Measurements from ENCODE around the gene CD59. TPM values are rescaled to one million over a fixed set of nuclear protein-coding genes. Genes with fewer than 3 reads are reported as not detected.
"Not testable (repeated sequence)": the region's sequence is repeated elsewhere in the genome, so short reads cannot be mapped to it uniquely, and the experiment has no call there.

The CD59 gene
- polyA plus RNA-seq, 2 of the 4 experiments (the other 2 are of a cell fraction), result 335 to 375 TPM

DNA sequence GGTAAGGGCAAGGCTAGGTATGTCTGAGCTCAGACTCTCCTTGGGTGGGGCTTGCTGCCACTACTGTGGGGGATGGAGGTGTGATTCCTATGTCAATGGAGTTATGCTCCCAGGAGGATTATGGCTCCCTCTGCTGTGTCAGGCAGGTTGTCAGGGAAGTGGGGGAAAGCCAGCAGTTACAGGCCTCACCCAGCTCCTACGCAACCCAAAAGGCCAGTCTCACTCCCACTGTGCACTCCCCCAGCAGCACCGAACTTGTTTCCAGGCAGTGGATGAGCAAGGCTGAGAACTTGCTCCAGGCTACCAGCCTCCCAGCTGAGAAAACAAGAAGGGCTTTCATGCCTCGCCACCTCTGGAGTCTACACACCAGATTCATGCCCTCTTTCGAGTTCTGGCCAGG lies 53.8 kb downstream of the CD59 start:
- H3K9me3 ChIP-seq, result peaks cover 7% of the 10 kb centered on the region; the same call in 1 of the 3 replicates
- FAIRE-seq (no peak), ATAC-seq (peak in 1 of 2 experiments; percentile 49; a peak in 3 of 6 replicates), DNase-seq (ENCODE audit: low read depth in 1 of 2, low spot score in 1 of 2) (no peak)
- no peak overlapping the region for H3K4me2 ChIP-seq
- TF ChIP-seq JUN (IDR thresholded peaks at IDR 0.05), result no peak
- TF ChIP-seq SMC3 (IDR thresholded peaks at IDR 0.05), result peak; percentile 34; the same call in 1 of the 3 replicates
- TF ChIP-seq RAD21 (conservative IDR thresholded peaks at IDR 0.05 in 1 of 2, IDR thresholded peaks at IDR 0.05 in 1 of 2), result peak; percentile 33 to 53; a peak in 3 of 5 replicates
- H3K4me1 ChIP-seq, result no peaks in the 10 kb centered on the region
- whole genome bisulfite sequencing (ENCODE audit: missing lambda C conversion rate), result 84% methylated on average over 4 of the region's 4 CpGs
- peak overlapping the region in 1 of 2 experiments; percentile 5; a peak in 1 of 6 replicates for H3K27ac ChIP-seq
- no peak overlapping the region for H3K4me3 ChIP-seq
- ChIA-PET CTCF (interaction anchor here (0.9 to 12.6 kb wide), 5 partner anchors 16 to 319 kb away, joined by 3 to 216 read pairs (median 4); no protein-coding TSS in a partner anchor), POLR2A (no interaction called here)

GRCh38 chr11:33682019-33682418 lies 54.2 kb downstream of the CD59 start:
- Histone ChIP-seq H3K4me1 (no peaks in the 10 kb centered on the region), H3K4me3 (no peak overlapping the region), H3K27ac (no peak overlapping the region; a peak in 1 of 6 replicates), H3K9me3 (0 out of 3 replicates have a peak, but pooled peaks cover 4% of the 10 kb centered on the region), H3K4me2 (no peak overlapping the region)
- no peak for DNase-seq (ENCODE audit: low read depth in 1 of 2, low spot score in 1 of 2)
- no peak for ATAC-seq
- WGBS (ENCODE audit: missing lambda C conversion rate), result 92% methylated on average over 3 of the region's 3 CpGs
- ChIA-PET POLR2A (no interaction called here), CTCF (interaction anchor here (1.1 to 12.6 kb wide), 4 partner anchors 16 to 318 kb away, joined by 4 to 216 read pairs (median 4); no protein-coding TSS in a partner anchor)
- FAIRE-seq, result no peak
- TF ChIP-seq RAD21 (conservative IDR thresholded peaks at IDR 0.05 in 1 of 2, IDR thresholded peaks at IDR 0.05 in 1 of 2), result no peak
- no peak for TF ChIP-seq JUNB (IDR thresholded peaks at IDR 0.05)
- no peak for TF ChIP-seq MAZ (IDR thresholded peaks at IDR 0.05; ENCODE audit: borderline replicate concordance, low read depth, low read length)
- no peak for TF ChIP-seq FOSB (CRISPR knock-in tag; IDR thresholded peaks at IDR 0.05)
- no peak for TF ChIP-seq MAFK (IDR thresholded peaks at IDR 0.05; ENCODE audit: partially characterized antibody)
- TF ChIP-seq ZNF302 (CRISPR knock-in tag; IDR thresholded peaks at IDR 0.05), result no peak
- TF ChIP-seq, protein P1, sequence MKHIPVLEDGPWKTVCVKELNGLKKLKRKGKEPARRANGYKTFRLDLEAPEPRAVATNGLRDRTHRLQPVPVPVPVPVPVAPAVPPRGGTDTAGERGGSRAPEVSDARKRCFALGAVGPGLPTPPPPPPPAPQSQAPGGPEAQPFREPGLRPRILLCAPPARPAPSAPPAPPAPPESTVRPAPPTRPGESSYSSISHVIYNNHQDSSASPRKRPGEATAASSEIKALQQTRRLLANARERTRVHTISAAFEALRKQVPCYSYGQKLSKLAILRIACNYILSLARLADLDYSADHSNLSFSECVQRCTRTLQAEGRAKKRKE (CRISPR knock-in tag; IDR thresholded peaks at IDR 0.05; ENCODE audit: low read depth), result no peak
- no peak for TF ChIP-seq EHF (CRISPR knock-in tag; IDR thresholded peaks at IDR 0.05)
- TF ChIP-seq NPAS2 (CRISPR knock-in tag; IDR thresholded peaks at IDR 0.05; ENCODE audit: borderline replicate concordance), result no peak
- no peak for TF ChIP-seq CHD4 (IDR thresholded peaks at IDR 0.05; ENCODE audit: borderline replicate concordance)
- TF ChIP-seq HOXB13 (CRISPR knock-in tag; IDR thresholded peaks at IDR 0.05; ENCODE audit: low read depth), result no peak
- no peak for TF ChIP-seq EHMT2 (IDR thresholded peaks at IDR 0.05; ENCODE audit: low read depth)
- TF ChIP-seq HOXA7 (CRISPR knock-in tag; IDR thresholded peaks at IDR 0.05), result no peak
- TF ChIP-seq POLR2A (IDR thresholded peaks at IDR 0.05; ENCODE audit: low read length), result no peak

- FAIRE-seq; DNase-seq (ENCODE audit: low read depth in 1 of 2, low spot score in 1 of 2); H3K4me1 ChIP-seq; H3K9me3 ChIP-seq; H3K4me3 ChIP-seq; H3K27ac ChIP-seq; ATAC-seq; H3K4me2 ChIP-seq; POLR2A ChIA-PET: not testable (repeated sequence)
- CTCF ChIA-PET, result interaction anchor here (1.4 kb wide), 1 partner anchor 8 kb away, joined by 4 read pairs; no protein-coding TSS in a partner anchor
- WGBS (ENCODE audit: missing lambda C conversion rate), result 61% methylated on average over 1 of the region's 1 CpG
Observed at GRCh38 chr11:33678616-33679015, 57.6 kb downstream of the CD59 start.

GRCh38 chr11:33674035-33674814 lies 62.0 kb downstream of the CD59 start:
- H3K4me1 ChIP-seq, result no peaks in the 10 kb centered on the region
- WGBS (ENCODE audit: missing lambda C conversion rate), result 97% methylated on average over 3 of the region's 3 CpGs
- ATAC-seq (no peak), DNase-seq (ENCODE audit: low read depth in 1 of 2, low spot score in 1 of 2) (no peak), FAIRE-seq (no peak)
- POLR2A ChIA-PET, result no interaction called here
- no peak overlapping the region for H3K4me2 ChIP-seq
- CTCF ChIA-PET, result interaction anchor here (0.8 to 1.2 kb wide), 3 partner anchors 13 to 27 kb away, joined by 3 to 4 read pairs (median 3); no protein-coding TSS in a partner anchor
- H3K27ac ChIP-seq, result no peak overlapping the region
- H3K4me3 ChIP-seq, result no peak overlapping the region
- H3K9me3 ChIP-seq, result 0 out of 3 replicates have a peak, but pooled peaks cover 4% of the 10 kb centered on the region
- no peak for TF ChIP-seq ZSCAN20 (CRISPR knock-in tag; IDR thresholded peaks at IDR 0.05)
- no peak for TF ChIP-seq RARB (CRISPR knock-in tag; IDR thresholded peaks at IDR 0.05)
- TF ChIP-seq KDM1A (IDR thresholded peaks at IDR 0.05; ENCODE audit: low read depth), result no peak
- no peak for TF ChIP-seq HMGXB4 (CRISPR knock-in tag; IDR thresholded peaks at IDR 0.05; ENCODE audit: borderline replicate concordance)
- no peak for TF ChIP-seq HOXB5 (CRISPR knock-in tag; IDR thresholded peaks at IDR 0.05)
- TF ChIP-seq HOXA7 (CRISPR knock-in tag; IDR thresholded peaks at IDR 0.05), result no peak
- TF ChIP-seq, protein P2, sequence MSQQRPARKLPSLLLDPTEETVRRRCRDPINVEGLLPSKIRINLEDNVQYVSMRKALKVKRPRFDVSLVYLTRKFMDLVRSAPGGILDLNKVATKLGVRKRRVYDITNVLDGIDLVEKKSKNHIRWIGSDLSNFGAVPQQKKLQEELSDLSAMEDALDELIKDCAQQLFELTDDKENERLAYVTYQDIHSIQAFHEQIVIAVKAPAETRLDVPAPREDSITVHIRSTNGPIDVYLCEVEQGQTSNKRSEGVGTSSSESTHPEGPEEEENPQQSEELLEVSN (IDR thresholded peaks at IDR 0.05; ENCODE audit: borderline replicate concordance, low read depth), result no peak
- TF ChIP-seq POLR2A (IDR thresholded peaks at IDR 0.05; ENCODE audit: low read length), result no peak
- no peak for TF ChIP-seq RCOR1 (IDR thresholded peaks at IDR 0.05; ENCODE audit: low read depth, low read length)
- TF ChIP-seq SREBF2 (IDR thresholded peaks at IDR 0.05), result no peak
- no peak for TF ChIP-seq RFX5 (IDR thresholded peaks at IDR 0.05)
- no peak for TF ChIP-seq CHD2 (IDR thresholded peaks at IDR 0.05; ENCODE audit: low read length, partially characterized antibody)
- TF ChIP-seq FOSB (CRISPR knock-in tag; IDR thresholded peaks at IDR 0.05), result no peak
- TF ChIP-seq TP53 (CRISPR knock-in tag; IDR thresholded peaks at IDR 0.05), result no peak
- TF ChIP-seq MAFK (IDR thresholded peaks at IDR 0.05; ENCODE audit: partially characterized antibody), result no peak
- no peak for TF ChIP-seq CHD4 (IDR thresholded peaks at IDR 0.05; ENCODE audit: borderline replicate concordance)

Measured in A549 (cell line).